AG10803 (cell line): ENCODE data around the gene PNO1.

Source experiments
- DNase-seq: peaks from one replicate; pipeline ENCODE4 v3.0.0; 2010; ENCODE audit warnings: low read depth
- H3K4me3 ChIP-seq: 2 replicates; pipeline ENCODE4 v1.5.1; 2011; ENCODE audit warnings: mild to moderate bottlenecking, low read length, control low read depth
- CTCF ChIP-seq: conservative IDR thresholded peaks from 2 replicates; pipeline ENCODE4 v1.5.1; 2011; ENCODE audit warnings: mild to moderate bottlenecking, low read length, control low read depth, inconsistent platforms

PNO1 gene

GRCh38 chr2:68134120-68134519 is 23.6 kb upstream of the PNO1 start:
- no peak for DNase-seq
- no peak for TF ChIP-seq CTCF
- H3K4me3 ChIP-seq, result no peak overlapping the region

- TF ChIP-seq CTCF, result no peak
- H3K4me3 ChIP-seq, result no peak overlapping the region
- no peak for DNase-seq
Measured at GRCh38 chr2:68134554-68134953, 23.1 kb upstream of the PNO1 start.

- no peak for DNase-seq
- no peak for TF ChIP-seq CTCF
- H3K4me3 ChIP-seq, result no peak overlapping the region
Measured at GRCh38 chr2:68135448-68136320, 22.0 kb upstream of the PNO1 start.

GRCh38 chr2:68141875-68142274 is 15.8 kb upstream of the PNO1 start:
- no peak for DNase-seq
- no peak overlapping the region for H3K4me3 ChIP-seq
- TF ChIP-seq CTCF, result no peak

DNA sequence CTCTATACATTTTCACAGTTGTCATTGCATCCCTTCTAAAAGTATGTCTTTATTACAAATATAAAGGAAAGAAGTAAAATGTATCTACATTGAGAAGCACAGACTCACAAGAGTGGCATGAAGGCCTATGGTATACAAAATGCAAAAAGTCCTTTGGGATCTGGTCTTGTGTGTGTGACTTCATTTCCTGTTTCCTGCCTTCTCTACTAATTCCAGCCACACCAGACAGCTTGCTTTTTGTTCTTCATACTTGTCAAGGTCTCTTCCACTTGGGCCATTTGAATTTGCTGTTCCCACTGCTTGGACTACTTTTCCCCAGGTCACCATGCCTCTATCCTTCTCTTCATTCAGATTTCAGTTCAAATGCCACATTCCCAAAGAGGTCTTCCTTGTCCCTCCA is 6.7 kb upstream of the PNO1 start:
- no peak for DNase-seq
- TF ChIP-seq CTCF, result no peak
- no peak overlapping the region for H3K4me3 ChIP-seq

GRCh38 chr2:68152681-68153347 is 4.9 kb upstream of the PNO1 start:
- H3K4me3 ChIP-seq, result no peak overlapping the region
- no peak for TF ChIP-seq CTCF
- DNase-seq, result no peak

- no peak overlapping the region for H3K4me3 ChIP-seq
- no peak for DNase-seq
- no peak for TF ChIP-seq CTCF
Measured at GRCh38 chr2:68155618-68156017, 2.1 kb upstream of the PNO1 start.
